Lung (tissue), 12 donors: ENCODE results near the gene PIM3. TPM values are rescaled to one million over a fixed set of nuclear protein-coding genes. Genes with fewer than 3 reads are reported as not detected.
A peak's percentile ranks its signal among the peaks of the same experiment; 100 is the strongest.

Source experiments
- ATAC-seq: fragments of 200-7000 bp; cut with Tn5 transposase; one replicate; pipeline ENCODE4 v1.9.1; 2020; ENCODE audit warnings: moderate number of reproducible peaks; ENCODE audit not compliant: insufficient read depth, low FRiP score
- DNase-seq, 3 donors: peaks; one replicate each; pipeline ENCODE4 v3.0.0-alpha.2; 2013 to 2017
- H3K27ac ChIP-seq, 2 donors: one replicate each; pipeline ENCODE4 v1.5.1; 2013; ENCODE audit warnings: mild to moderate bottlenecking in 2 of 2, moderate library complexity in 2 of 2, control low read depth in 1 of 2, inconsistent platforms in 1 of 2, low read depth in 1 of 2, low read length in 1 of 2
- H3K27me3 ChIP-seq, 3 donors: one replicate each; pipeline ENCODE4 v1.5.1; 2013; ENCODE audit warnings: low read length in 2 of 3; ENCODE audit not compliant: control insufficient read depth in 3 of 3, insufficient read depth in 3 of 3
- H3K36me3 ChIP-seq, 4 donors: one replicate each; pipeline ENCODE4 v1.5.1; 2013; ENCODE audit warnings: low read length in 4 of 4, mild to moderate bottlenecking in 1 of 4, moderate library complexity in 1 of 4; ENCODE audit not compliant: control insufficient read depth in 4 of 4, insufficient read depth in 4 of 4
- H3K4me1 ChIP-seq, 5 donors: one replicate each; pipeline ENCODE4 v1.5.1; 2013; ENCODE audit warnings: low read length in 5 of 5, mild to moderate bottlenecking in 2 of 5, moderate library complexity in 1 of 5; ENCODE audit not compliant: control insufficient read depth in 5 of 5, insufficient read depth in 5 of 5
- H3K4me3 ChIP-seq: one replicate; pipeline ENCODE4 v1.5.1; 2013; ENCODE audit warnings: mild to moderate bottlenecking, control low read depth, moderate library complexity
- H3K9ac ChIP-seq, 2 donors: one replicate each; pipeline ENCODE4 v1.5.1; 2013; ENCODE audit warnings: low read length in 2 of 2, control low read depth in 1 of 2; ENCODE audit not compliant: insufficient read depth in 1 of 2
- H3K9me3 ChIP-seq, 4 donors: one replicate each; pipeline ENCODE4 v1.5.1; 2013; ENCODE audit warnings: low read length in 3 of 4, mild to moderate bottlenecking in 1 of 4, moderate library complexity in 1 of 4; ENCODE audit not compliant: control insufficient read depth in 4 of 4, insufficient read depth in 3 of 4
- WGBS, 2 donors: extraction: QIAGEN DNeasy Blood & Tissue Kit; methylation state at CpG; one replicate each; pipeline ENCODE4 v1.1.7; 2013; 5-methylcytosine and 5-hydroxymethylcytosine counted together
- polyA plus RNA-seq, 2 donors: library from polyadenylated mRNA; stranded (reverse); fragments of 200-250 nt; gene quantifications; one replicate each; pipeline ENCODE4 v1.2.1, GENCODE V29; 2013
- total RNA-seq, 2 donors: library from RNA; depleted of rRNA in 1 of 2; stranded (reverse); fragments of >200 nt in 1 of 2; gene quantifications; one replicate each; pipeline ENCODE4 v1.2.1, GENCODE V29; 2014 to 2021
- TF ChIP-seq, protein P1 (sequence below): IDR thresholded peaks from 2 replicates; pipeline ENCODE4 v1.5.1; 2012; ENCODE audit warnings: mild to moderate bottlenecking; ENCODE audit errors: control extremely low read depth, extremely low read depth
- donor health status: control.
- donor health status: control.
- donor health status: Bipolar disorder and iron deficiency.
- donor health status: healthy.
- donor health status: DM: yes; HTN: yes; CAD: no.

The PIM3 gene
- total and polyA plus RNA-seq, 4 donors, result 99.0 to 238 (median 132) TPM

- H3K27ac ChIP-seq, result peak within 1 kb of the TSS; percentile 97 to 98
- 1% methylated on average over 94 to 103 of the region's 103 CpGs for WGBS, 2 donors
- peaks cover 0 to 12% (median 9%) of the 10 kb centered on the region in 5 donors for H3K4me1 ChIP-seq
- peak within 1 kb of the TSS; percentile 86 for H3K4me3 ChIP-seq
- peak within 1 kb of the TSS; percentile 59 to 61 for H3K9ac ChIP-seq
- peak; percentile 98 to 99 (median 98) for DNase-seq
- ATAC-seq, result peak; percentile 97
- TF ChIP-seq, protein P1, sequence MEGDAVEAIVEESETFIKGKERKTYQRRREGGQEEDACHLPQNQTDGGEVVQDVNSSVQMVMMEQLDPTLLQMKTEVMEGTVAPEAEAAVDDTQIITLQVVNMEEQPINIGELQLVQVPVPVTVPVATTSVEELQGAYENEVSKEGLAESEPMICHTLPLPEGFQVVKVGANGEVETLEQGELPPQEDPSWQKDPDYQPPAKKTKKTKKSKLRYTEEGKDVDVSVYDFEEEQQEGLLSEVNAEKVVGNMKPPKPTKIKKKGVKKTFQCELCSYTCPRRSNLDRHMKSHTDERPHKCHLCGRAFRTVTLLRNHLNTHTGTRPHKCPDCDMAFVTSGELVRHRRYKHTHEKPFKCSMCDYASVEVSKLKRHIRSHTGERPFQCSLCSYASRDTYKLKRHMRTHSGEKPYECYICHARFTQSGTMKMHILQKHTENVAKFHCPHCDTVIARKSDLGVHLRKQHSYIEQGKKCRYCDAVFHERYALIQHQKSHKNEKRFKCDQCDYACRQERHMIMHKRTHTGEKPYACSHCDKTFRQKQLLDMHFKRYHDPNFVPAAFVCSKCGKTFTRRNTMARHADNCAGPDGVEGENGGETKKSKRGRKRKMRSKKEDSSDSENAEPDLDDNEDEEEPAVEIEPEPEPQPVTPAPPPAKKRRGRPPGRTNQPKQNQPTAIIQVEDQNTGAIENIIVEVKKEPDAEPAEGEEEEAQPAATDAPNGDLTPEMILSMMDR, result no peak
- H3K27me3 ChIP-seq, result no peaks in the 10 kb centered on the region
- no peaks in the 10 kb centered on the region for H3K9me3 ChIP-seq
- peaks cover 0 to 18% (median 14%) of the 10 kb centered on the region in 4 donors for H3K36me3 ChIP-seq
Observed at GRCh38 chr22:49917974-49918910, 42.3 kb upstream of the PIM3 start, which contains the start of the genes ALG12 and CRELD2. Gene ALG12, minus strand, starts transcription at chr22:49918438. Its CDS starts 4,673 bp downstream, at chr22:49913765. Gene CRELD2, plus strand, starts transcription at chr22:49918634. Its CDS starts 136 bp downstream, at chr22:49918770.

- H3K27ac ChIP-seq, result peak overlapping the region; percentile 80 to 82
- ATAC-seq, result no peak
- peaks cover 0 to 12% (median 9%) of the 10 kb centered on the region in 5 donors for H3K4me1 ChIP-seq
- H3K36me3 ChIP-seq, result peaks cover 0 to 14% (median 13%) of the 10 kb centered on the region in 4 donors
- no peaks in the 10 kb centered on the region for H3K27me3 ChIP-seq
- WGBS, 2 donors, result 40 to 48% methylated on average over 43 to 47 of the region's 47 CpGs
- peak overlapping the region; percentile 86 for H3K4me3 ChIP-seq
- DNase-seq, result no peak
- TF ChIP-seq, protein P1, result no peak
- no peaks in the 10 kb centered on the region for H3K9me3 ChIP-seq
- H3K9ac ChIP-seq, result peak overlapping the region; percentile 25 to 42
Observed at GRCh38 chr22:49918911-49919881, 41.4 kb upstream of the PIM3 start.

DNA sequence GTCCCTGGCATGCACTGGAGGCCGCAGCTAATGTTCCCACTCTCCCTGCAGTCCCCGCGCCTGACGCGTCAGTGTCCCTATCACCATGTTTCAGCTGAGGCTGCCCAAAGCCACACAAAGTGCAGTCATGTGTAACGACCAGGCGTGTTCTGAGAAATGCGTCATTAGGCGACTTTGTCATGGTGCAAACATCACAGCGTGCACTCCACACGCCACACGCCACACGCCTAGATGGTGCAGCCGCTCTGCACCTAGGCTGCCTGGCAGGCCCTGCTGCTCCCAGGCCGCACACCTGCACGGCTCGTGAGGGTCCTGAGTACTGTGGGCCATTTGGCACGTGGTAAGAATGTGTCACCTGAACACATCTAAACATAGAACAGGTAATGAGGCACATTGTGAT, 39.7 kb upstream of the PIM3 start:
- Histone ChIP-seq H3K27me3 (no peaks in the 10 kb centered on the region), H3K36me3 (peaks cover 0 to 25% (median 13%) of the 10 kb centered on the region in 4 donors), H3K27ac (no peak overlapping the region), H3K9me3 (no peaks in the 10 kb centered on the region), H3K4me1 (peaks cover 0 to 12% (median 9%) of the 10 kb centered on the region in 5 donors), H3K9ac (no peak overlapping the region), H3K4me3 (no peak overlapping the region)
- DNase-seq (no peak), ATAC-seq (no peak)
- TF ChIP-seq, protein P1, result no peak
- WGBS, 2 donors, result 97 to 98% methylated on average over 18 of the region's 18 CpGs
